Neural progenitor cell (in vitro differentiated cells): Measurements from ENCODE around the gene THSD4.

ENCODE experiments used
- EZH2 ChIP-seq: fragments of 200-600 bp; sonication (generic); IDR thresholded peaks from 2 replicates; pipeline ENCODE4 v1.6.1; 2017; ENCODE audit warnings: antibody characterized with exemption, mild to moderate bottlenecking, moderate library complexity
- TF ChIP-seq, protein P1 (sequence below): fragments of 200-600 bp; sonication (generic); IDR thresholded peaks from 2 replicates; pipeline ENCODE4 v1.5.1; 2017; ENCODE audit warnings: antibody characterized with exemption, mild to moderate bottlenecking

DNA sequence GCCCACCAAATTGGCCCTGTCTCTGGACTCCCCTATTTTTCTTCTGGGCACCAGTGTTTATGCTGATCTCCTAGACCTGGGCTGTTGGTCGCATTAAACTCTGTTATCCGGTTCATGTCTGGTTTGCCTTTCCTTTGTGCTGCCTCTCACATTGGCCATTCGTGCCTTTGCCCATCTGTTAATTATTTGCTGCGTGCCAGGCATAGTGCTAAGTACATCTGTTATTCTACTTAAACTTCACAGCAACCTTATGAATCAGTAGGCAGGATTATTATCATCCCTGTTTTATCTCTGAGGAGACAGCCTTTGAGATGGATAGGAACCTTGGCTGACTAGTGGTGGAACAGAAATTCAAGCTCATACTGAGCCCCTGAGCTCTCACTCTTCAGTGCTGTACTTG lies 76.0 kb downstream of the THSD4 start:
- TF ChIP-seq, protein P1, sequence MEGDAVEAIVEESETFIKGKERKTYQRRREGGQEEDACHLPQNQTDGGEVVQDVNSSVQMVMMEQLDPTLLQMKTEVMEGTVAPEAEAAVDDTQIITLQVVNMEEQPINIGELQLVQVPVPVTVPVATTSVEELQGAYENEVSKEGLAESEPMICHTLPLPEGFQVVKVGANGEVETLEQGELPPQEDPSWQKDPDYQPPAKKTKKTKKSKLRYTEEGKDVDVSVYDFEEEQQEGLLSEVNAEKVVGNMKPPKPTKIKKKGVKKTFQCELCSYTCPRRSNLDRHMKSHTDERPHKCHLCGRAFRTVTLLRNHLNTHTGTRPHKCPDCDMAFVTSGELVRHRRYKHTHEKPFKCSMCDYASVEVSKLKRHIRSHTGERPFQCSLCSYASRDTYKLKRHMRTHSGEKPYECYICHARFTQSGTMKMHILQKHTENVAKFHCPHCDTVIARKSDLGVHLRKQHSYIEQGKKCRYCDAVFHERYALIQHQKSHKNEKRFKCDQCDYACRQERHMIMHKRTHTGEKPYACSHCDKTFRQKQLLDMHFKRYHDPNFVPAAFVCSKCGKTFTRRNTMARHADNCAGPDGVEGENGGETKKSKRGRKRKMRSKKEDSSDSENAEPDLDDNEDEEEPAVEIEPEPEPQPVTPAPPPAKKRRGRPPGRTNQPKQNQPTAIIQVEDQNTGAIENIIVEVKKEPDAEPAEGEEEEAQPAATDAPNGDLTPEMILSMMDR = no peak
- TF ChIP-seq EZH2 = no peak
